SU-DHL-6 (cell line): ENCODE data around the gene COL16A1.

Experiments used
- CTCF ChIP-seq: fragments of 200-600 bp; sonication (generic); IDR thresholded peaks from one replicate; pipeline ENCODE4 v1.5.1; 2017; ENCODE audit warnings: antibody characterized with exemption, mild to moderate bottlenecking, low read length, moderate library complexity; ENCODE audit not compliant: insufficient read depth, poor library complexity, severe bottlenecking
- EZH2phosphoT487 ChIP-seq: fragments of 200-600 bp; sonication (generic), shearing (Covaris generic); conservative IDR thresholded peaks from 2 replicates; pipeline ENCODE4 v1.6.1; 2018; ENCODE audit warnings: mild to moderate bottlenecking, antibody characterized with exemption, low read length, moderate library complexity, mixed read lengths

DNA sequence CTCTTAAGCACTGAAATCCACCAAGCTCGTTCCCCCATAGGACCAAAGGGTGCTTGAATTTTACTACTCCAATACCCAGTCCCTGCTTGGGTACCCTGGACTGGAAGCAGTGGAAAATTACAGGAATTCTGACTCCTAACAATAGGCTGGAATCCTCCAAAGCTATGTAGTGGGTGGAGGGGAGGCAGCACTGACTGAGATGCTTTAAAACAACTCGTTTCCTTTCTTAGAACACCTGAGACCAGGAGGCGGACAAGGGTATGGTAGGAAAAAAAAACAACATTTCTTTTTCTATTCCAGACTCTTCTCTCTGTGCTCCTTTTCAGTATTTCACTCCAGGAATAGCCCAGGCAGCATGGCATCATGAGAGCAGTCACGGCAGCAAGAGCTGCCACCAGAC, 61.5 kb downstream of the COL16A1 start:
- TF ChIP-seq CTCF (no peak), EZH2phosphoT487 (no peak)
